GM23338 (cell line): Measurements from ENCODE around the gene MVB12B. TPM values are rescaled to one million over a fixed set of nuclear protein-coding genes. Genes with fewer than 3 reads are reported as not detected.

Experiments
- ATAC-seq: fragments of 200-7000 bp; cut with Tn5 transposase; 3 replicates; pipeline ENCODE4 v1.9.1; 2020
- DNase-seq: peaks from one replicate; pipeline ENCODE4 v3.0.0-alpha.2; 2015; ENCODE audit warnings: low spot score
- H2AFZ ChIP-seq: fragments of 200-600 bp; sonication (generic); 2 replicates; pipeline ENCODE4 v1.8.0; 2016; ENCODE audit warnings: antibody characterized with exemption, mild to moderate bottlenecking, moderate library complexity
- H3F3A ChIP-seq: fragments of 200-600 bp; sonication (generic); replicated peaks from 2 replicates; pipeline ENCODE4 v1.8.0; 2017; ENCODE audit warnings: antibody characterized with exemption, mixed run types, low read depth
- H3K27ac ChIP-seq: fragments of 200-600 bp; sonication (generic); 2 replicates; pipeline ENCODE4 v1.6.1; 2016; ENCODE audit warnings: low read depth
- H3K27me3 ChIP-seq: fragments of 200-600 bp; sonication (generic); 2 replicates; pipeline ENCODE4 v1.8.0; 2016; ENCODE audit warnings: mild to moderate bottlenecking, mixed run types, moderate library complexity; ENCODE audit not compliant: insufficient read depth
- H3K36me3 ChIP-seq: fragments of 200-600 bp; sonication (generic); 2 replicates; pipeline ENCODE4 v1.8.0; 2016; ENCODE audit warnings: mild to moderate bottlenecking; ENCODE audit not compliant: insufficient read depth
- H3K4me1 ChIP-seq: fragments of 200-600 bp; sonication (generic); 2 replicates; pipeline ENCODE4 v1.8.0; 2016; ENCODE audit warnings: mild to moderate bottlenecking, moderate library complexity; ENCODE audit not compliant: insufficient read depth
- H3K4me2 ChIP-seq: fragments of 200-600 bp; sonication (generic); 2 replicates; pipeline ENCODE4 v1.7.1; 2017; ENCODE audit warnings: mixed run types
- H3K4me3 ChIP-seq: fragments of 200-600 bp; sonication (generic); 2 replicates; pipeline ENCODE4 v1.6.1; 2016; ENCODE audit warnings: mixed run types
- H3K79me2 ChIP-seq: fragments of 200-600 bp; sonication (generic); replicated peaks from 2 replicates; pipeline ENCODE4 v1.8.0; 2017; ENCODE audit warnings: mild to moderate bottlenecking; ENCODE audit not compliant: insufficient read depth
- H3K9me2 ChIP-seq: fragments of 200-600 bp; sonication (generic); 2 replicates; pipeline ENCODE4 v1.8.0; 2017; ENCODE audit not compliant: insufficient read depth
- H4K20me1 ChIP-seq: fragments of 200-600 bp; sonication (generic); replicated peaks from 2 replicates; pipeline ENCODE4 v1.8.0; 2017; ENCODE audit warnings: mild to moderate bottlenecking; ENCODE audit not compliant: insufficient read depth
- H3K27ac Mint-ChIP-seq: 2 replicates; pipeline ENCODE4 v1.8.0; 2020; ENCODE audit warnings: inconsistent platforms, mild to moderate bottlenecking, moderate library complexity, mixed read lengths
- H3K27me3 Mint-ChIP-seq: 3 replicates; pipeline ENCODE4 v1.8.0; 2022; ENCODE audit warnings: low read depth, mild to moderate bottlenecking, moderate library complexity, mixed read lengths, inconsistent platforms; ENCODE audit not compliant: insufficient read depth, poor library complexity
- H3K36me3 Mint-ChIP-seq: 3 replicates; pipeline ENCODE4 v1.8.0; 2021; ENCODE audit warnings: low read depth, mild to moderate bottlenecking, inconsistent platforms, moderate library complexity, mixed read lengths
- H3K4me1 Mint-ChIP-seq: 3 replicates; pipeline ENCODE4 v1.8.0; 2020; ENCODE audit warnings: mild to moderate bottlenecking, inconsistent platforms, mixed read lengths
- H3K4me3 Mint-ChIP-seq: 3 replicates; pipeline ENCODE4 v1.8.0; 2021; ENCODE audit warnings: moderate library complexity, mild to moderate bottlenecking, inconsistent platforms, mixed read lengths
- H3K9me3 Mint-ChIP-seq: 3 replicates; pipeline ENCODE4 v1.8.0; 2020; ENCODE audit warnings: moderate library complexity, mild to moderate bottlenecking, inconsistent platforms, mixed read lengths
- CREB1 ChIP-seq: fragments of 250-450 bp; sonication (Bioruptor Pico); IDR thresholded peaks from 2 replicates; pipeline ENCODE4 v1.5.0; 2020; ENCODE audit warnings: low read depth, mild to moderate bottlenecking, moderate library complexity
- EZH2 ChIP-seq: fragments of 200-600 bp; sonication (generic); IDR thresholded peaks from one replicate; pipeline ENCODE4 v1.8.0; 2017; ENCODE audit warnings: antibody characterized with exemption, mild to moderate bottlenecking, low read depth; ENCODE audit not compliant: unreplicated experiment
- EZH2phosphoT487 ChIP-seq: fragments of 200-600 bp; sonication (generic); IDR thresholded peaks from one replicate; pipeline ENCODE4 v1.8.1; 2018; ENCODE audit warnings: antibody characterized with exemption; ENCODE audit not compliant: unreplicated experiment
- JUNB ChIP-seq: IDR thresholded peaks from one replicate; pipeline ENCODE4 v1.6.1; 2016; ENCODE audit warnings: antibody characterized with exemption; ENCODE audit not compliant: unreplicated experiment
- STAT1 ChIP-seq: IDR thresholded peaks from one replicate; pipeline ENCODE4 v1.6.1; 2016; ENCODE audit warnings: antibody characterized with exemption; ENCODE audit not compliant: unreplicated experiment
- ZNF114 ChIP-seq: fragments of 250-450 bp; sonication (Bioruptor Pico); IDR thresholded peaks from 2 replicates; pipeline ENCODE4 v1.5.0; 2020; ENCODE audit warnings: mild to moderate bottlenecking, moderate library complexity
- polyA plus RNA-seq: library from polyadenylated mRNA; unstranded; fragments of >200 nt; fragmentation: Nextera tagmentation; extraction: Ambion mirVana; gene quantifications from 2 replicates; pipeline ENCODE4 v1.2.1, GENCODE V29; 2016
- total RNA-seq: library from RNA; depleted of rRNA; stranded (reverse); fragments of >200 nt; shearing (Covaris generic); gene quantifications from 2 replicates; pipeline ENCODE4 v1.2.3, GENCODE V29; 2014
- TF ChIP-seq, protein P1 (sequence below): fragments of 250-450 bp; sonication (Bioruptor Pico); IDR thresholded peaks from 2 replicates; pipeline ENCODE4 v1.5.0; 2020; ENCODE audit warnings: mild to moderate bottlenecking, moderate library complexity
- TF ChIP-seq, protein P2 (sequence below), 2 experiments: fragments of 200-600 bp in 1 of 2; sonication (generic) in 1 of 2; conservative IDR thresholded peaks; 2 replicates each; pipeline versions ENCODE4 v1.5.1 to v1.6.1; 2016 to 2017; ENCODE audit warnings: antibody characterized with exemption in 2 of 2, low read depth in 2 of 2, mild to moderate bottlenecking in 2 of 2, moderate library complexity in 1 of 2
- TF ChIP-seq, protein P3 (sequence below): IDR thresholded peaks from one replicate; pipeline ENCODE4 v1.6.1; 2018; ENCODE audit warnings: antibody characterized with exemption; ENCODE audit not compliant: unreplicated experiment

MVB12B gene
- total and polyA plus RNA-seq, 2 experiments from 2014 or later = 1.9 to 6.6 TPM

DNA sequence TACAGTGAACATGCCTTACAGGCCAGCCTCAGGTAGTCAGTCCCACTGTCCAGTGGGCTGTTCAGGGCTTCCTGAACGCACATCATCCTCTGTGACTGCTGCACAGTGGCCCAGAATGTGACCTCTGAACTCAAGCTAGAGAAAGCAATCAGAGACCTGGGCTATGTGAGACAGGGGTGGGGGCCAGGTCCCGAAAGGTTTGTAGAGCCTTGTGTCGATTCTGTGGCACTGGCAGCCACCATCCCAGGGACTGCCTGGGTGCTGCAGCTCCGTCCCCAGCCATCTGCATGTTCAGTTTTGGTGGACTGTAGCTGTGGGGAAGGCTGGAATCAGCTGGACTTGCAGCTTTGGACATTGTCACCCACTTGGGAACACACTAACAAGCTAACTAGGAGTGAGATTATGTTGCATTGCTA lies 47.7 kb downstream of the MVB12B start (continued):
- TF ChIP-seq, protein P1, sequence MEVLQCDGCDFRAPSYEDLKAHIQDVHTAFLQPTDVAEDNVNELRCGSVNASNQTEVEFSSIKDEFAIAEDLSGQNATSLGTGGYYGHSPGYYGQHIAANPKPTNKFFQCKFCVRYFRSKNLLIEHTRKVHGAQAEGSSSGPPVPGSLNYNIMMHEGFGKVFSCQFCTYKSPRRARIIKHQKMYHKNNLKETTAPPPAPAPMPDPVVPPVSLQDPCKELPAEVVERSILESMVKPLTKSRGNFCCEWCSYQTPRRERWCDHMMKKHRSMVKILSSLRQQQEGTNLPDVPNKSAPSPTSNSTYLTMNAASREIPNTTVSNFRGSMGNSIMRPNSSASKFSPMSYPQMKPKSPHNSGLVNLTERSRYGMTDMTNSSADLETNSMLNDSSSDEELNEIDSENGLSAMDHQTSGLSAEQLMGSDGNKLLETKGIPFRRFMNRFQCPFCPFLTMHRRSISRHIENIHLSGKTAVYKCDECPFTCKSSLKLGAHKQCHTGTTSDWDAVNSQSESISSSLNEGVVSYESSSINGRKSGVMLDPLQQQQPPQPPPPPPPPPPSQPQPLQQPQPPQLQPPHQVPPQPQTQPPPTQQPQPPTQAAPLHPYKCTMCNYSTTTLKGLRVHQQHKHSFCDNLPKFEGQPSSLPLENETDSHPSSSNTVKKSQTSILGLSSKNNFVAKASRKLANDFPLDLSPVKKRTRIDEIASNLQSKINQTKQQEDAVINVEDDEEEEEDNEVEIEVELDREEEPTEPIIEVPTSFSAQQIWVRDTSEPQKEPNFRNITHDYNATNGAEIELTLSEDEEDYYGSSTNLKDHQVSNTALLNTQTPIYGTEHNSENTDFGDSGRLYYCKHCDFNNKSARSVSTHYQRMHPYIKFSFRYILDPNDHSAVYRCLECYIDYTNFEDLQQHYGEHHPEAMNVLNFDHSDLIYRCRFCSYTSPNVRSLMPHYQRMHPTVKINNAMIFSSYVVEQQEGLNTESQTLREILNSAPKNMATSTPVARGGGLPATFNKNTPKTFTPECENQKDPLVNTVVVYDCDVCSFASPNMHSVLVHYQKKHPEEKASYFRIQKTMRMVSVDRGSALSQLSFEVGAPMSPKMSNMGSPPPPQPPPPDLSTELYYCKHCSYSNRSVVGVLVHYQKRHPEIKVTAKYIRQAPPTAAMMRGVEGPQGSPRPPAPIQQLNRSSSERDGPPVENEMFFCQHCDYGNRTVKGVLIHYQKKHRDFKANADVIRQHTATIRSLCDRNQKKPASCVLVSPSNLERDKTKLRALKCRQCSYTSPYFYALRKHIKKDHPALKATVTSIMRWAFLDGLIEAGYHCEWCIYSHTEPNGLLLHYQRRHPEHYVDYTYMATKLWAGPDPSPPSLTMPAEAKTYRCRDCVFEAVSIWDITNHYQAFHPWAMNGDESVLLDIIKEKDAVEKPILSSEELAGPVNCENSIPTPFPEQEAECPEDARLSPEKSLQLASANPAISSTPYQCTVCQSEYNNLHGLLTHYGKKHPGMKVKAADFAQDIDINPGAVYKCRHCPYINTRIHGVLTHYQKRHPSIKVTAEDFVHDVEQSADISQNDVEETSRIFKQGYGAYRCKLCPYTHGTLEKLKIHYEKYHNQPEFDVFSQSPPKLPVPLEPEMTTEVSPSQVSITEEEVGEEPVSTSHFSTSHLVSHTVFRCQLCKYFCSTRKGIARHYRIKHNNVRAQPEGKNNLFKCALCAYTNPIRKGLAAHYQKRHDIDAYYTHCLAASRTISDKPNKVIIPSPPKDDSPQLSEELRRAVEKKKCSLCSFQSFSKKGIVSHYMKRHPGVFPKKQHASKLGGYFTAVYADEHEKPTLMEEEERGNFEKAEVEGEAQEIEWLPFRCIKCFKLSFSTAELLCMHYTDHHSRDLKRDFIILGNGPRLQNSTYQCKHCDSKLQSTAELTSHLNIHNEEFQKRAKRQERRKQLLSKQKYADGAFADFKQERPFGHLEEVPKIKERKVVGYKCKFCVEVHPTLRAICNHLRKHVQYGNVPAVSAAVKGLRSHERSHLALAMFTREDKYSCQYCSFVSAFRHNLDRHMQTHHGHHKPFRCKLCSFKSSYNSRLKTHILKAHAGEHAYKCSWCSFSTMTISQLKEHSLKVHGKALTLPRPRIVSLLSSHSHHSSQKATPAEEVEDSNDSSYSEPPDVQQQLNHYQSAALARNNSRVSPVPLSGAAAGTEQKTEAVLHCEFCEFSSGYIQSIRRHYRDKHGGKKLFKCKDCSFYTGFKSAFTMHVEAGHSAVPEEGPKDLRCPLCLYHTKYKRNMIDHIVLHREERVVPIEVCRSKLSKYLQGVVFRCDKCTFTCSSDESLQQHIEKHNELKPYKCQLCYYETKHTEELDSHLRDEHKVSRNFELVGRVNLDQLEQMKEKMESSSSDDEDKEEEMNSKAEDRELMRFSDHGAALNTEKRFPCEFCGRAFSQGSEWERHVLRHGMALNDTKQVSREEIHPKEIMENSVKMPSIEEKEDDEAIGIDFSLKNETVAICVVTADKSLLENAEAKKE (CRISPR knock-in tag) = no peak

DNA sequence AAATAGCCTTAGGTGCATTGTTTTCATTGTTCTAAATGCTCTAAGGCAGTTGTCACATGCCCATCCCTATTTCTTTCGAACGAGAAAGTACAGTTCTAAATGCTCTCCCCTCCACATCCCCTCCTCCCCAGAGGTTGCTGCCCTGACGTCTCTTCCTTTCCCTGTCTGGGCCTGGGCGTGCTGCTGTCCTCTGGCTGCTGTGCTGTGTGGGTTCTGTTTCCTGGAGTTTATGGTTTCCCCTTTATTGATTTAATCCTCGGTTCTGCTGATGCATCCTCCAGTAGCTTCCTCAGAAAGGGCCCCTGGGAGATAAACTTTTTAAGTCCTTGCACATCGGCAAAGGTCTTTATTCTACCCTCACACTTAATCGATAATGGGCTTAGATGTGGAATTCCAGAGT lies 48.8 kb downstream of the MVB12B start:
- Histone ChIP-seq H2AFZ (peak overlapping the region; percentile 48), H3K4me1 (peaks cover 26% of the 10 kb centered on the region), H4K20me1 (no peaks in the 10 kb centered on the region), H3K9me2 (no peaks in the 10 kb centered on the region), H3K36me3 (no peaks in the 10 kb centered on the region), H3K27ac (no peak overlapping the region), H3K4me2 (peak overlapping the region; percentile 59), H3K79me2 (no peaks in the 10 kb centered on the region), H3K27me3 (no peaks in the 10 kb centered on the region), H3F3A (0 out of 2 replicates have a peak, but pooled peaks cover 3% of the 10 kb centered on the region), H3K4me3 (no peak overlapping the region)
- DNase-seq (peak; percentile 38), ATAC-seq (peak; percentile 24)
- H3K4me1 Mint-ChIP-seq = peaks cover 60% of the 10 kb centered on the region
- H3K27me3 Mint-ChIP-seq = peaks cover 4% of the 10 kb centered on the region
- no peaks in the 10 kb centered on the region for H3K36me3 Mint-ChIP-seq
- no peaks in the 10 kb centered on the region for H3K9me3 Mint-ChIP-seq
- H3K4me3 Mint-ChIP-seq = no peak overlapping the region
- H3K27ac Mint-ChIP-seq = peak overlapping the region; percentile 83
- no peak for TF ChIP-seq JUNB
- TF ChIP-seq ZNF114 (CRISPR knock-in tag) = no peak
- TF ChIP-seq STAT1 = no peak
- TF ChIP-seq, protein P2, sequence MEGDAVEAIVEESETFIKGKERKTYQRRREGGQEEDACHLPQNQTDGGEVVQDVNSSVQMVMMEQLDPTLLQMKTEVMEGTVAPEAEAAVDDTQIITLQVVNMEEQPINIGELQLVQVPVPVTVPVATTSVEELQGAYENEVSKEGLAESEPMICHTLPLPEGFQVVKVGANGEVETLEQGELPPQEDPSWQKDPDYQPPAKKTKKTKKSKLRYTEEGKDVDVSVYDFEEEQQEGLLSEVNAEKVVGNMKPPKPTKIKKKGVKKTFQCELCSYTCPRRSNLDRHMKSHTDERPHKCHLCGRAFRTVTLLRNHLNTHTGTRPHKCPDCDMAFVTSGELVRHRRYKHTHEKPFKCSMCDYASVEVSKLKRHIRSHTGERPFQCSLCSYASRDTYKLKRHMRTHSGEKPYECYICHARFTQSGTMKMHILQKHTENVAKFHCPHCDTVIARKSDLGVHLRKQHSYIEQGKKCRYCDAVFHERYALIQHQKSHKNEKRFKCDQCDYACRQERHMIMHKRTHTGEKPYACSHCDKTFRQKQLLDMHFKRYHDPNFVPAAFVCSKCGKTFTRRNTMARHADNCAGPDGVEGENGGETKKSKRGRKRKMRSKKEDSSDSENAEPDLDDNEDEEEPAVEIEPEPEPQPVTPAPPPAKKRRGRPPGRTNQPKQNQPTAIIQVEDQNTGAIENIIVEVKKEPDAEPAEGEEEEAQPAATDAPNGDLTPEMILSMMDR (conservative IDR thresholded peaks at IDR 0.05; ENCODE audit: low read depth in 2 of 2) = no peak
- TF ChIP-seq EZH2 = no peak
- no peak for TF ChIP-seq CREB1 (CRISPR knock-in tag)
- no peak for TF ChIP-seq EZH2phosphoT487
- TF ChIP-seq, protein P3, sequence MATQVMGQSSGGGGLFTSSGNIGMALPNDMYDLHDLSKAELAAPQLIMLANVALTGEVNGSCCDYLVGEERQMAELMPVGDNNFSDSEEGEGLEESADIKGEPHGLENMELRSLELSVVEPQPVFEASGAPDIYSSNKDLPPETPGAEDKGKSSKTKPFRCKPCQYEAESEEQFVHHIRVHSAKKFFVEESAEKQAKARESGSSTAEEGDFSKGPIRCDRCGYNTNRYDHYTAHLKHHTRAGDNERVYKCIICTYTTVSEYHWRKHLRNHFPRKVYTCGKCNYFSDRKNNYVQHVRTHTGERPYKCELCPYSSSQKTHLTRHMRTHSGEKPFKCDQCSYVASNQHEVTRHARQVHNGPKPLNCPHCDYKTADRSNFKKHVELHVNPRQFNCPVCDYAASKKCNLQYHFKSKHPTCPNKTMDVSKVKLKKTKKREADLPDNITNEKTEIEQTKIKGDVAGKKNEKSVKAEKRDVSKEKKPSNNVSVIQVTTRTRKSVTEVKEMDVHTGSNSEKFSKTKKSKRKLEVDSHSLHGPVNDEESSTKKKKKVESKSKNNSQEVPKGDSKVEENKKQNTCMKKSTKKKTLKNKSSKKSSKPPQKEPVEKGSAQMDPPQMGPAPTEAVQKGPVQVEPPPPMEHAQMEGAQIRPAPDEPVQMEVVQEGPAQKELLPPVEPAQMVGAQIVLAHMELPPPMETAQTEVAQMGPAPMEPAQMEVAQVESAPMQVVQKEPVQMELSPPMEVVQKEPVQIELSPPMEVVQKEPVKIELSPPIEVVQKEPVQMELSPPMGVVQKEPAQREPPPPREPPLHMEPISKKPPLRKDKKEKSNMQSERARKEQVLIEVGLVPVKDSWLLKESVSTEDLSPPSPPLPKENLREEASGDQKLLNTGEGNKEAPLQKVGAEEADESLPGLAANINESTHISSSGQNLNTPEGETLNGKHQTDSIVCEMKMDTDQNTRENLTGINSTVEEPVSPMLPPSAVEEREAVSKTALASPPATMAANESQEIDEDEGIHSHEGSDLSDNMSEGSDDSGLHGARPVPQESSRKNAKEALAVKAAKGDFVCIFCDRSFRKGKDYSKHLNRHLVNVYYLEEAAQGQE = no peak
